Choroid plexus epithelial cell (primary cell): ENCODE results near the gene NUCB2.
A peak's percentile ranks its signal among the peaks of the same experiment; 100 is the strongest.
"Not testable (repeated sequence)": the region's sequence is repeated elsewhere in the genome, so short reads cannot be mapped to it uniquely, and the experiment has no call there.

Experiments used
- DNase-seq: peaks from one replicate; pipeline ENCODE4 v3.0.0-alpha.2; 2010; ENCODE audit warnings: low read depth
- H3K4me3 ChIP-seq: 2 replicates; pipeline ENCODE4 v1.5.1; 2011; ENCODE audit warnings: low read depth, mild to moderate bottlenecking, control low read depth, low read length, moderate library complexity
- CTCF ChIP-seq: conservative IDR thresholded peaks from 2 replicates; pipeline ENCODE4 v1.5.1; 2011; ENCODE audit warnings: low read depth, mild to moderate bottlenecking, control low read depth, inconsistent platforms, low read length, moderate library complexity

The NUCB2 gene

GRCh38 chr11:17276236-17277023, at the start of gene NUCB2:
NUCB2 (plus strand) TSS chr11:17276739; CDS start chr11:17295324, 18,585 bp downstream.
- DNase-seq = peak; percentile 97
- no peak for TF ChIP-seq CTCF
- H3K4me3 ChIP-seq = peak within 1 kb of the TSS; percentile 97

GRCh38 chr11:17228186-17228925, 48.2 kb upstream of the NUCB2 start:
- not testable (repeated sequence) for DNase-seq, H3K4me3 ChIP-seq

GRCh38 chr11:17229481-17230152, 46.9 kb upstream of the NUCB2 start:
- no peak for DNase-seq
- H3K4me3 ChIP-seq = no peak overlapping the region
- TF ChIP-seq CTCF = no peak

- no peak for TF ChIP-seq CTCF
- H3K4me3 ChIP-seq = no peak overlapping the region
- no peak for DNase-seq
These were observed 45.4 kb upstream of the NUCB2 start for GRCh38 chr11:17230867-17231851.

GRCh38 chr11:17233101-17233500, 43.4 kb upstream of the NUCB2 start:
- no peak overlapping the region for H3K4me3 ChIP-seq
- no peak for TF ChIP-seq CTCF
- no peak for DNase-seq

- TF ChIP-seq CTCF = no peak
- H3K4me3 ChIP-seq = no peak overlapping the region
- no peak for DNase-seq
These were observed 38.2 kb upstream of the NUCB2 start for GRCh38 chr11:17238377-17238776.

- not testable (repeated sequence) for DNase-seq, H3K4me3 ChIP-seq
These were observed 36.6 kb upstream of the NUCB2 start for GRCh38 chr11:17239927-17240326.
